H9 (cell line): ENCODE measurements around the gene RARB. TPM values are rescaled to one million over a fixed set of nuclear protein-coding genes. Genes with fewer than 3 reads are reported as not detected.

Experiments
- DNase-seq: peaks from one replicate; pipeline ENCODE4 v3.0.0-alpha.2; 2017
- H2AFZ ChIP-seq: one replicate; pipeline ENCODE4 v1.6.1; 2013; ENCODE audit warnings: mild to moderate bottlenecking, low read length, control low read depth, moderate library complexity
- H2AK5ac ChIP-seq: 2 replicates; pipeline ENCODE4 v1.6.1; 2013; ENCODE audit warnings: low read length, control low read depth, mixed read lengths; ENCODE audit not compliant: insufficient read length
- H2BK120ac ChIP-seq: one replicate; pipeline ENCODE4 v1.6.1; 2013; ENCODE audit warnings: low read depth, mild to moderate bottlenecking, low read length, control low read depth, inconsistent platforms; ENCODE audit not compliant: poor library complexity, severe bottlenecking
- H2BK12ac ChIP-seq: 2 replicates; pipeline ENCODE4 v1.6.1; 2013; ENCODE audit warnings: low read length, control low read depth, mixed read lengths, low read depth; ENCODE audit not compliant: insufficient read length
- H2BK15ac ChIP-seq: 2 replicates; pipeline ENCODE4 v1.6.1; 2013; ENCODE audit warnings: low read depth, low read length, control low read depth
- H2BK20ac ChIP-seq: one replicate; pipeline ENCODE4 v1.6.1; 2013; ENCODE audit warnings: low read depth, mild to moderate bottlenecking, low read length, control low read depth, inconsistent platforms; ENCODE audit not compliant: poor library complexity, severe bottlenecking
- H2BK5ac ChIP-seq: 2 replicates; pipeline ENCODE4 v1.6.1; 2013; ENCODE audit warnings: low read length, control low read depth, mixed read lengths; ENCODE audit not compliant: insufficient read length
- H3K14ac ChIP-seq: 2 replicates; pipeline ENCODE4 v1.6.1; 2013; ENCODE audit warnings: low read length, control low read depth; ENCODE audit not compliant: insufficient read depth
- H3K18ac ChIP-seq: 2 replicates; pipeline ENCODE4 v1.6.1; 2013; ENCODE audit warnings: low read depth, mild to moderate bottlenecking, mixed read lengths, low read length, control low read depth; ENCODE audit not compliant: insufficient read length
- H3K23ac ChIP-seq: 2 replicates; pipeline ENCODE4 v1.6.1; 2013; ENCODE audit warnings: low read length, control low read depth, mixed read lengths, low read depth; ENCODE audit not compliant: insufficient read length
- H3K23me2 ChIP-seq: 2 replicates; pipeline ENCODE4 v1.6.1; 2013; ENCODE audit warnings: low read depth, mild to moderate bottlenecking, mixed read lengths, low read length, control low read depth; ENCODE audit not compliant: insufficient read length, poor library complexity, severe bottlenecking
- H3K27ac ChIP-seq: 2 replicates; pipeline ENCODE4 v1.5.1; 2013; ENCODE audit warnings: low read length, control low read depth, mixed read lengths, low read depth; ENCODE audit not compliant: insufficient read length
- H3K27me3 ChIP-seq: 2 replicates; pipeline ENCODE4 v1.6.1; 2013; ENCODE audit warnings: low read length, control low read depth, inconsistent platforms; ENCODE audit not compliant: insufficient read depth
- H3K4ac ChIP-seq: 2 replicates; pipeline ENCODE4 v1.6.1; 2013; ENCODE audit warnings: low read depth, mild to moderate bottlenecking, control low read depth, inconsistent platforms, low read length, moderate library complexity
- H3K4me1 ChIP-seq: 2 replicates; pipeline ENCODE4 v1.6.1; 2013; ENCODE audit warnings: low read length, control low read depth, inconsistent platforms; ENCODE audit not compliant: insufficient read depth
- H3K4me2 ChIP-seq: 2 replicates; pipeline ENCODE4 v1.6.1; 2013; ENCODE audit warnings: low read length, control low read depth, mixed read lengths; ENCODE audit not compliant: insufficient read length, insufficient read depth
- H3K56ac ChIP-seq: 2 replicates; pipeline ENCODE4 v1.6.1; 2013; ENCODE audit warnings: low read depth, mild to moderate bottlenecking, mixed read lengths, low read length, control low read depth; ENCODE audit not compliant: insufficient read length
- H3K79me1 ChIP-seq: 2 replicates; pipeline ENCODE4 v1.6.1; 2013; ENCODE audit warnings: low read depth, mild to moderate bottlenecking, moderate library complexity, low read length, control low read depth, inconsistent platforms; ENCODE audit not compliant: insufficient read depth, poor library complexity, severe bottlenecking
- H3K79me2 ChIP-seq: 2 replicates; pipeline ENCODE4 v1.6.1; 2013; ENCODE audit warnings: low read length, control low read depth, inconsistent platforms; ENCODE audit not compliant: insufficient read depth
- H3K9ac ChIP-seq: 2 replicates; pipeline ENCODE4 v1.6.1; 2013; ENCODE audit warnings: low read length, control low read depth, mixed read lengths; ENCODE audit not compliant: insufficient read length; ENCODE audit errors: extremely low read depth
- H3K9me3 ChIP-seq: one replicate; pipeline ENCODE4 v1.6.1; 2013; ENCODE audit warnings: low read depth, low read length, inconsistent platforms; ENCODE audit not compliant: control insufficient read depth
- H3T11ph ChIP-seq: one replicate; pipeline ENCODE4 v1.6.1; 2013; ENCODE audit warnings: mild to moderate bottlenecking, low read length, control low read depth, inconsistent platforms
- H4K20me1 ChIP-seq: one replicate; pipeline ENCODE4 v1.6.1; 2013; ENCODE audit not compliant: control insufficient read depth, insufficient read length, insufficient read depth
- H4K5ac ChIP-seq: 2 replicates; pipeline ENCODE4 v1.6.1; 2013; ENCODE audit warnings: low read depth, mild to moderate bottlenecking, mixed read lengths, low read length, control low read depth; ENCODE audit not compliant: insufficient read length
- H4K8ac ChIP-seq: replicated peaks from 2 replicates; pipeline ENCODE4 v1.6.1; 2013; ENCODE audit warnings: low read length, control low read depth, mixed read lengths, low read depth; ENCODE audit not compliant: insufficient read length
- H4K91ac ChIP-seq: 2 replicates; pipeline ENCODE4 v1.6.1; 2013; ENCODE audit warnings: low read depth, mild to moderate bottlenecking, moderate library complexity, mixed read lengths, low read length, control low read depth; ENCODE audit not compliant: insufficient read length
- H3K27ac Mint-ChIP-seq, 3 experiments: 2 replicates in 2 of 3; 3 replicates in 1 of 3; pipeline ENCODE4 v1.8.0; 2020 to 2021; ENCODE audit warnings: mixed read lengths in 3 of 3, mild to moderate bottlenecking in 1 of 3, moderate library complexity in 1 of 3
- H3K27me3 Mint-ChIP-seq: 2 replicates; pipeline ENCODE4 v1.8.0; 2021; ENCODE audit warnings: low read depth, mild to moderate bottlenecking, moderate library complexity, mixed read lengths
- H3K36me3 Mint-ChIP-seq, 3 experiments: 2 replicates in 2 of 3; 3 replicates in 1 of 3; pipeline ENCODE4 v1.8.0; 2020 to 2021; ENCODE audit warnings: low read depth in 3 of 3, mixed read lengths in 3 of 3; ENCODE audit not compliant: insufficient read depth in 1 of 3
- H3K4me1 Mint-ChIP-seq, 2 experiments: 2 replicates each; pipeline ENCODE4 v1.8.0; 2020; ENCODE audit warnings: mixed read lengths in 2 of 2
- H3K4me3 Mint-ChIP-seq, 2 experiments: 2 replicates in 1 of 2; 3 replicates in 1 of 2; pipeline ENCODE4 v1.8.0; 2020 to 2021; ENCODE audit warnings: mild to moderate bottlenecking in 2 of 2, mixed read lengths in 2 of 2, moderate library complexity in 1 of 2
- H3K9me3 Mint-ChIP-seq, 2 experiments: 2 replicates in 1 of 2; 3 replicates in 1 of 2; pipeline ENCODE4 v1.8.0; 2020; ENCODE audit warnings: mild to moderate bottlenecking in 2 of 2, mixed read lengths in 2 of 2, moderate library complexity in 1 of 2
- CTCF ChIP-seq: fragments of 200-600 bp; sonication (generic); conservative IDR thresholded peaks from 3 replicates; pipeline ENCODE4 v1.8.0; 2021; ENCODE audit warnings: antibody characterized with exemption, mild to moderate bottlenecking
- WGBS: extraction: QIAGEN DNeasy Blood & Tissue Kit; methylation state at CpG from one replicate; pipeline ENCODE4 v1.1.7; 2013; ENCODE audit warnings: missing lambda C conversion rate, low lambda C conversion rate, mixed read lengths; ENCODE audit not compliant: insufficient read length; ENCODE audit errors: extremely low coverage; 5-methylcytosine and 5-hydroxymethylcytosine counted together
- total RNA-seq: library from RNA; stranded (reverse); gene quantifications from 2 replicates; pipeline ENCODE4 v1.2.1, GENCODE V29; 2021

Gene RARB
- total RNA-seq, 1 experiment from 2014 or later = 0.22 TPM

GRCh38 chr3:25424614-25425013, 3.4 kb upstream of the RARB start:
- Histone ChIP-seq H4K91ac (no peak overlapping the region), H3K79me2 (no peaks in the 10 kb centered on the region; the same call in 1 of the 2 replicates), H4K5ac (no peak overlapping the region), H3K23ac (no peak overlapping the region), H3K4me1 (peaks cover 13% of the 10 kb centered on the region; the same call in 1 of the 2 replicates), H2BK5ac (no peak overlapping the region), H3T11ph (no peak overlapping the region), H4K20me1 (no peaks in the 10 kb centered on the region), H3K4me2 (no peak overlapping the region), H3K27ac (no peak overlapping the region), H4K8ac (no peak overlapping the region), H3K27me3 (no peaks in the 10 kb centered on the region; the same call in 1 of the 2 replicates), H3K79me1 (no peaks in the 10 kb centered on the region), H2AFZ (no peak overlapping the region), H2BK15ac (no peak overlapping the region), H3K14ac (no peak overlapping the region), H2BK120ac (no peak overlapping the region), H2AK5ac (no peak overlapping the region), H3K23me2 (peaks cover 12% of the 10 kb centered on the region), H2BK20ac (no peak overlapping the region), H2BK12ac (no peak overlapping the region), H3K9me3 (no peaks in the 10 kb centered on the region), H3K18ac (no peak overlapping the region), H3K4ac (no peak overlapping the region), H3K56ac (no peak overlapping the region), H3K9ac (no peak overlapping the region)
- no peak overlapping the region for H3K27ac Mint-ChIP-seq
- H3K4me3 Mint-ChIP-seq = no peak overlapping the region
- no peaks in the 10 kb centered on the region; a peak in 1 of 5 replicates for H3K9me3 Mint-ChIP-seq
- peaks cover 66 to 71% of the 10 kb centered on the region in 2 experiments for H3K4me1 Mint-ChIP-seq
- DNase-seq = no peak
- peaks cover 22% of the 10 kb centered on the region for H3K27me3 Mint-ChIP-seq
- no CpG with 5 or more reads among the region's 5 CpGs for WGBS
- no peak for TF ChIP-seq CTCF
- no peaks in the 10 kb centered on the region for H3K36me3 Mint-ChIP-seq
